ENCODE data around the gene EEF1B2. TPM values are rescaled to one million over a fixed set of nuclear protein-coding genes. Genes with fewer than 3 reads are reported as not detected.
A peak's percentile ranks its signal among the peaks of the same experiment; 100 is the strongest.
"Not testable (repeated sequence)": the region's sequence is repeated elsewhere in the genome, so short reads cannot be mapped to it uniquely, and the experiment has no call there.

EEF1B2 gene
- total RNA-seq, 1 donor from 2014 or later: 257 TPM

DNA sequence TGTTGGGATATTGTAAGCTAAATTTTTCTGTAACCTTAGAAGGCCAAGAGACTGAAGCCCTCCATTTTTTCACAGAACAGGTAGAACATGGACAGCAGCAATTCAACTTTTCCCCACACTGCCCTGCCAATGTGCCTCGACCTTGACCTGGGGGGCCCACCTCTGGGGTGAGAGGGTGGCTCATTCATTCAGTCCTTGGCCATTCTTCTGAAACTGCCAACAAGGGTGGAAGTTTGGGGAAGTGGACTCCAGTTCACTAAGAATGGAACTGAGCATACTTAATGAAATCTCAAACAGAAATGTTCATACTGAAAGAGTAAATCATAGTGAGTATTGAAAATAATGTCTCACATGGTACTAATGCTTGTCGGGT is 1.1 kb downstream of the EEF1B2 start:
- ATAC-seq (ENCODE audit: poor library complexity) (no peak), DNase-seq (no peak)
- intact Hi-C loops (cut with DNase I): no loop called here

DNA sequence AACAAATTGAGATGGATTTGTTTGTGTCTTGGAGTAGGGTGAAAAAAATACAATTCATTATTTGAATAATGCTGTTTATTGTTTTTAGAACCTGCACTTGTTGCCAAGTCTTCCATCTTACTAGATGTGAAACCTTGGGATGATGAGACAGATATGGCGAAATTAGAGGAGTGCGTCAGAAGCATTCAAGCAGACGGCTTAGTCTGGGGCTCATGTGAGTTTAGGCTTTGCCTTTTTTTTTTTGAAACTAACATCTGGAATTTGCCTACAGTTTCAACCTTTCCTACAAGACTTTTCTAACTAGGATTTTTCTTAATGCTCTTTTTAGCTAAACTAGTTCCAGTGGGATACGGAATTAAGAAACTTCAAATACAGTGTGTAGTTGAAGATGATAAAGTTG is 2.7 kb downstream of the EEF1B2 start:
- ATAC-seq (ENCODE audit: poor library complexity); DNase-seq; intact Hi-C loops (cut with DNase I): not testable (repeated sequence)

DNA sequence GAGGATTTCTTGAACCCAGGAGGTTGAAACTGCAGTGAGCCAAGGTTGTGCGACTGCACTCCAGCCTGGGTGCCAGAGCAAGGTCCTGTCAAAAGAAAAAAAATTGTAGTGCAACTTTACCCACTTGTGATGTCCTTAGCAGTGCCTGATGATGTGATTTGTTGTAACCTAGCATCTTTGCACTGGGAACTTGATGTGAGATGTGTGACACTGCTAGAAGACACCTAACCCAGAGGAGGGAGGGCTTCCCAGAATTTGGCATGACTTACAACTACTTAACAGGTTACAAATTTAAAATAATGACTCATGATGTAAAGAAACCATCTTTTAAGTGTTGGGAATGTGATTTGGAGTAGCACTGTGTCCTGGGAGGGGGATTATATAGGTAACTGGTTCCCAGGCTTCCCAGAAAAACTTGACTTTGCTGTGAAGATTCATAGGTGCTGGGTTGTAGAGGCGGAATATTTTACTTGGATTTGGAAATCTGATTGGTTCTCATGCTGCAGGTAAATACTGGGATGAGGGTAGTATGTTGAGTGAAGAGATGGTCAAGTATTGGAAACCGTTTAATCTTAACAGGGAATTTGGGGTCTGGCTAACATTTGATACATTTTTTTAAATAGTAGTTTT is 3.7 kb downstream of the EEF1B2 start:
- no peak for ATAC-seq (ENCODE audit: poor library complexity)
- intact Hi-C loops (cut with DNase I): no loop called here

DNA sequence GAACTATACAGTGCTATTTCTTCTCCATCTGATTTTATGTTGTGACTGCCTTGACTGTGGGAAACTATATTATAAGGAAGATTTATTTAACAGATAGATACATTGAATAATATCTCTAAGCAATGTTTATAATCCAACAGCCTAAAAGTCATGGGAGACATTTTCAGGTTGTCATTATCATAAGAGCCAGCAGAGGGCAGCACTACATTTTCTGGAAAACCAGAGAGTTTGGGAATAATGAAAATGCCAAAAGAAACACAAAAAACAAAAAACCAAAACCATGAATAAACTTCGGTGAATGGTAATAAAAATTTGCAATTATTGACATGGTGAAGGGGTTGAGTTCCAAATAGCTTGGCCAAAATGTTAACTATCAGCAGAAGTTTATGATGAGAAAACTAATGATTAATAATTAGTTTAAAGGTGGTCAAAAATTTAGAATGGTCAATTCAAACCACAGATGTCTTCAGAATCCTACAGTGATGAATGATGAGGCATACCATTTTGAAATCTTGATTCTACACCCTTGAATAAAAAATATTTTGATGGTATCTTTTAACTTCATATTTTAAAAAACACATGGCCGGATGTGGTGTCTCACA is 4.7 kb downstream of the EEF1B2 start:
- no peak for ATAC-seq (ENCODE audit: poor library complexity)
- DNase-seq: no peak
- intact Hi-C loops (cut with DNase I): no loop called here

More for the DNA sequence above, 3.7 kb downstream of the EEF1B2 start:
- no peak for DNase-seq

DNA sequence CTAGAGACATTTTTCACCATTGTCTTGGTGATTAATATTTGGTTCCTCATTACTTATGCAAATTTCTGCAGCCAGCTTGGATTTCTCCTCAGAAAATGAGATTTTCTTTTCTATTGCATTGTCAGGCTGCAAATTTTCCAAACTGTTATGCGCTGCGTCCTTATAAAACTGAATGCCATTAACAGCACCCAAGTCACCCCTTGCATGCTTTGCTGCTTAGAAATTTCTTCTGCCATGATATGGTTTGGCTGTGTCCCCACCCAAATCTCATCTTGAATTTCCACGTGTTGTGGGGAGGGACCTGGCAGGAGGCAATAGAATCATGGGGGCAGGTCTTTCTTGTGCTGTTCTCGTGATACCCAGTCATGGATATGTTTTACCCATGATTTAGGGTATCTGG is 8.5 kb downstream of the EEF1B2 start:
- DNase-seq; ATAC-seq (ENCODE audit: poor library complexity); intact Hi-C loops (cut with DNase I): not testable (repeated sequence)

GRCh38 chr2:206171624-206172397 is 12.1 kb downstream of the EEF1B2 start:
- intact Hi-C loops (cut with DNase I); ATAC-seq (ENCODE audit: poor library complexity); DNase-seq: not testable (repeated sequence)

DNA sequence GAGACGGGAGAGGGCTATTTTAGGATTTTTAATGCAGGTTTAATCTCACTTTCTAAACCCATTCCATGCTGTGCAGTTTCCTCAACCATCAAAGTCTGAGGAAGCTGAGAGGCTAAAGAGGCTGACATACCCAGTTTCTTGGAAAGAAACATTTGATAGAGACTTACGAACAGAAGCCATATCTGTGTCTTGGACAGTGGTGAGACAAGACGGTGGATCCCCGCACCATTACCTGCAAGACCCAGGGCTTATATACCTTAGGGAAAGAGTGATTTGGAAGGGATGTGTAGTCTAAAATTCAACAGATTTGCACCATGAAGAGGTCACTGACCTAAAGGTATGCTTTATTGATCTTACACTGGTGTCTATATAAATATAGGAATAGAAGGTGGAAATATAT is 13.5 kb downstream of the EEF1B2 start:
- DNase-seq (no peak), ATAC-seq (ENCODE audit: poor library complexity) (no peak)
- intact Hi-C loops (cut with DNase I): no loop called here

- DNase-seq (no peak), ATAC-seq (ENCODE audit: poor library complexity) (no peak)
These were observed 16.4 kb downstream of the EEF1B2 start for GRCh38 chr2:206176121-206176520.

DNA sequence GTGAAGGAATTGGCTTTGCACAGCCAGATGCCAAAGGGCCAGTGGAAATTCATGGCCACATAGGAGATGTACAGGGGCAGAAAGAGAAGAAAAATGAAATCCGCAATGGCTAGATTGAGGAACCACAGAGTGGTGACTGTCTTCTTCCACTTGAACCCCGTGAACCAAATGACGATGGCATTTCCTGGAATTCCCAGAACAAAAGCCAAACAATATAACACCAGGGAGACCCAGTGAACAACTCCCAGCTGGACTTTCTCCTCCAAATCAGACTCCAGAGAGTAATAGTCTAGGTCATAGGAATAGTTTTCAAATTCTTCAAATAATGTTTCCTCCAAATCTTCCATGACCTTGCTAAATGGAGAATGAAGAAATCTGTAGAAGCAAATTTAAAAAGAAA is 17.2 kb downstream of the EEF1B2 start:
- ATAC-seq (ENCODE audit: poor library complexity) (no peak), DNase-seq (no peak)
- intact Hi-C loops (cut with DNase I): no loop called here

More at GRCh38 chr2:206176121-206176520, 16.4 kb downstream of the EEF1B2 start:
- intact Hi-C loops (cut with DNase I): no loop called here

DNA sequence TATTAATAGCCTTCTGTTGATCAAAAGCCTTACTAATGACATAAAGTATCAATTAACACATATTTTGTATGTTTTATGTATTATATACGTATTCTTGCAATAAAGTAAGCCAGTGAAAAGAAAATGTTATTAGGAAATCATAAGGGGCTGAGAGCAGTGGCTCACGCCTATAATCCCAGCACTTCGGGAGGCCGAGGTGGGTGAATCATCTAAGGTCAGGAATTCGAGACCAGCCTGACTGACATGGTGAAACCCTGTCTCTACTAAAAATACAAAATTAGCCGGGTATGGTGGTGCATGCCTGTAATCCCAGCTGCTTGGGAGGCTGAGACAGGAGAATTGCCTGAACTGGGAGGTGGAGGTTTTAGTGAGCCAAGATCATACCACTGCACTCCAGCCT is 21.8 kb downstream of the EEF1B2 start:
- ATAC-seq (ENCODE audit: poor library complexity); DNase-seq; intact Hi-C loops (cut with DNase I): not testable (repeated sequence)

GRCh38 chr2:206189691-206190090 is 30.0 kb downstream of the EEF1B2 start:
- no peak for ATAC-seq (ENCODE audit: poor library complexity)
- no peak for DNase-seq
- intact Hi-C loops (cut with DNase I): no loop called here

GRCh38 chr2:206190111-206190510 is 30.4 kb downstream of the EEF1B2 start:
- intact Hi-C loops (cut with DNase I): no loop called here
- no peak for DNase-seq
- ATAC-seq (ENCODE audit: poor library complexity): no peak

DNA sequence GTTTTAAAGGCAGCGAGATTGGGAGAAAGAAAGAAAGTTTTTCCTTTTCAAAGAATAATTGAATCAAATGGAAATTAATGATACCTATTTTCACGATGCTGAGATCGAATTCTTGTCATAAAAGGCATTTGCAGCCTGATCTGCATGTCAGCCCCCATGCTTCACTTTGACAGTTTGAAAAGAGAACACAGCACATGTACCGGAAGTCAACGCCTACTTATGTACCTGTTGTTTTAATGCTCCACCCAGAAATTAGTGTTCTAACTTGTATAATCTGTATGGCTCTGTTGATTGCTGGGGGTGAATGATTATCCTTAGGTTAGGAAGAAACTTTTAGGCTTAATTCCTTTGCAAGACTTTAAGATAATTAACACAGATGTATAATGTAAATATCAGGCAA is 31.0 kb downstream of the EEF1B2 start:
- ATAC-seq (ENCODE audit: poor library complexity) (no peak), DNase-seq (no peak)
- intact Hi-C loops (cut with DNase I): no loop called here

DNA sequence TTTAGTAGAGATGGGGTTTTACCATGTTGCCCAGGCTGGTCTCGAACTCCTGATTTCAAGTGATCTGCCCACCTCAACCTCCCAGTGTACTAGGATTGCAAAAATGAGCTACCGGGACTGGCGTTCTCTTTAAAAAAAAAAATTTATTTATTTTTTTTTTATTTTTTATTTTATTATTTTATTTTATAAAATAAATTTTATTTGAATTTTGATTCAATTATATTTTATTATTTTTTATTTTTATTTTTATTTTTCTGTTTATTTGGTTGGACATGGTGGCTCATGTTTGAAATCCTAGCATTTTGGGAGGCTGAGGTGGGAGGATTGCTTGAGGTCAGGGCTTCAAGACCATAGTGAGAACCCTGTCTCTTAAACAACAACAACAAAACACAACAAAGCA is 32.5 kb downstream of the EEF1B2 start:
- intact Hi-C loops (cut with DNase I): no loop called here
- DNase-seq (no peak), ATAC-seq (ENCODE audit: poor library complexity) (no peak)

DNA sequence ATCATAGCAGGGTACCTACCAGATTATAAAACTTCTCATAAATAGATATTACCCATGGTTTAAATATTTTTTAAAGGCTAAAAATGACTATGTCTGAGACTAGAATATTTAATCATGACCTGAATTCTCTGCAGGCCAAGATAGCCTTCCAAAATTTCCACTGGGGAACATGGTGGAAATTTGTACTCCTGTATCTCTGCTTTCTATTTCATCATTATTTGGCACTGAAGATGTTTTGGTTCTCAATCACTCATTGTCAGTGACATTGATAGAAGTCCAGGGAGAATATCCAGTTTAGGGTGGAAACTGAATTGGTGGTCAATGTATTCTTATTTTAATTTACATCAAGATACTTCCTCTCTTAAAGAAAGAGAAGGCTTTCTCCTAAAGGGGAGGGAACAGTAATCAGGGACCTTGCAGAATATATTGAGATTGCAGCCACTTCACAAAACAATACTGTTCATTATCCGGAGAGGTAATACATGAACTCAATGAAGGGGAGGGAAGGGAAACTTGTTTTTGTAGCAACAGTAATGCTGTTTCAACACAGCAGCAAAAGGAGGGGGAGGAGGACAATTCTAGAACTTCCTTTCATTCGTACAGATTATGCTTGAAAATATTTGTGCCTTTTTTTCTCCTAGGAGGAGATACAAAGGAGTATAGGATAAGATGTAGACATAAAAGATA is 34.1 kb downstream of the EEF1B2 start:
- DNase-seq (no peak), ATAC-seq (ENCODE audit: poor library complexity) (peak; percentile 51)
- intact Hi-C loops (cut with DNase I): no loop called here

- DNase-seq: no peak
- ATAC-seq (ENCODE audit: poor library complexity): peak; percentile 84
- intact Hi-C loops (cut with DNase I): no loop called here
These were observed 39.0 kb downstream of the EEF1B2 start for GRCh38 chr2:206198677-206199076.

- intact Hi-C loops (cut with DNase I): no loop called here
- DNase-seq: no peak
- no peak for ATAC-seq (ENCODE audit: poor library complexity)
These were observed 41.6 kb downstream of the EEF1B2 start for GRCh38 chr2:206201075-206201848.

- no peak for ATAC-seq (ENCODE audit: poor library complexity)
- intact Hi-C loops (cut with DNase I): no loop called here
- DNase-seq: no peak
These were observed 42.8 kb downstream of the EEF1B2 start for GRCh38 chr2:206202446-206202845.

- intact Hi-C loops (cut with DNase I): no loop called here
- ATAC-seq (ENCODE audit: poor library complexity): no peak
- DNase-seq: no peak
These were observed 43.6 kb downstream of the EEF1B2 start for GRCh38 chr2:206203331-206203730.
